ENCODE results near the gene UBE2E2. TPM values are rescaled to one million over a fixed set of nuclear protein-coding genes. Genes with fewer than 3 reads are reported as not detected.

Gene UBE2E2
- total RNA-seq, 2 donors from 2014 or later = 1.2 to 7.6 TPM

GRCh38 chr3:23376516-23377248 is 173.6 kb downstream of the UBE2E2 start:
- no peak overlapping the region for H3K9ac ChIP-seq (ENCODE audit: low read depth in 2 of 2, low read length in 2 of 2)
- intact Hi-C loops (cut with DNase I) = no loop called here
- H3K27me3 ChIP-seq = no peaks in the 10 kb centered on the region
- H3K36me3 ChIP-seq = no peaks in the 10 kb centered on the region
- no peaks in the 10 kb centered on the region for H3K4me1 ChIP-seq
- no peak for TF ChIP-seq CTCF (IDR thresholded peaks at IDR 0.05)
- no peaks in the 10 kb centered on the region for H3K9me3 ChIP-seq
- H3K4me3 ChIP-seq = no peak overlapping the region
- H3K27ac ChIP-seq = no peak overlapping the region
- no peak for DNase-seq

GRCh38 chr3:23377928-23378672 is 175.0 kb downstream of the UBE2E2 start:
- H3K27me3 ChIP-seq = no peaks in the 10 kb centered on the region
- DNase-seq = no peak
- no peaks in the 10 kb centered on the region for H3K4me1 ChIP-seq
- no peak for TF ChIP-seq CTCF (IDR thresholded peaks at IDR 0.05)
- no peaks in the 10 kb centered on the region for H3K36me3 ChIP-seq
- no peak overlapping the region for H3K9ac ChIP-seq (ENCODE audit: low read depth in 2 of 2, low read length in 2 of 2)
- intact Hi-C loops (cut with DNase I) = no loop called here
- no peak overlapping the region for H3K4me3 ChIP-seq
- no peaks in the 10 kb centered on the region for H3K9me3 ChIP-seq
- H3K27ac ChIP-seq = no peak overlapping the region

GRCh38 chr3:23383875-23384274 is 180.7 kb downstream of the UBE2E2 start:
- no peak for TF ChIP-seq CTCF (IDR thresholded peaks at IDR 0.05)
- H3K4me1 ChIP-seq = no peaks in the 10 kb centered on the region
- H3K9me3 ChIP-seq = no peaks in the 10 kb centered on the region
- no peak overlapping the region for H3K4me3 ChIP-seq
- no peak overlapping the region for H3K9ac ChIP-seq (ENCODE audit: low read depth in 2 of 2, low read length in 2 of 2)
- no peak overlapping the region for H3K27ac ChIP-seq
- H3K27me3 ChIP-seq = no peaks in the 10 kb centered on the region
- intact Hi-C loops (cut with DNase I) = no loop called here
- DNase-seq = no peak
- no peaks in the 10 kb centered on the region for H3K36me3 ChIP-seq

- Histone ChIP-seq H3K27ac (no peak overlapping the region), H3K36me3 (no peaks in the 10 kb centered on the region), H3K9ac (ENCODE audit: low read depth in 2 of 2, low read length in 2 of 2) (no peak overlapping the region), H3K27me3 (no peaks in the 10 kb centered on the region), H3K4me3 (no peak overlapping the region), H3K9me3 (no peaks in the 10 kb centered on the region), H3K4me1 (no peaks in the 10 kb centered on the region)
- intact Hi-C loops (cut with DNase I) = no loop called here
- no peak for DNase-seq
- no peak for TF ChIP-seq CTCF (IDR thresholded peaks at IDR 0.05)
These were observed 182.2 kb downstream of the UBE2E2 start for GRCh38 chr3:23385327-23385726.

GRCh38 chr3:23387286-23387918 is 184.3 kb downstream of the UBE2E2 start:
- DNase-seq = no peak
- no peaks in the 10 kb centered on the region for H3K4me1 ChIP-seq
- no peak overlapping the region for H3K27ac ChIP-seq
- TF ChIP-seq CTCF (IDR thresholded peaks at IDR 0.05) = no peak
- H3K36me3 ChIP-seq = no peaks in the 10 kb centered on the region
- no peak overlapping the region for H3K9ac ChIP-seq (ENCODE audit: low read depth in 2 of 2, low read length in 2 of 2)
- no peaks in the 10 kb centered on the region for H3K27me3 ChIP-seq
- intact Hi-C loops (cut with DNase I) = no loop called here
- H3K9me3 ChIP-seq = no peaks in the 10 kb centered on the region
- no peak overlapping the region for H3K4me3 ChIP-seq
